ENCODE results near the gene PIGO.
A peak's percentile ranks its signal among the peaks of the same experiment; 100 is the strongest.

Gene PIGO

DNA sequence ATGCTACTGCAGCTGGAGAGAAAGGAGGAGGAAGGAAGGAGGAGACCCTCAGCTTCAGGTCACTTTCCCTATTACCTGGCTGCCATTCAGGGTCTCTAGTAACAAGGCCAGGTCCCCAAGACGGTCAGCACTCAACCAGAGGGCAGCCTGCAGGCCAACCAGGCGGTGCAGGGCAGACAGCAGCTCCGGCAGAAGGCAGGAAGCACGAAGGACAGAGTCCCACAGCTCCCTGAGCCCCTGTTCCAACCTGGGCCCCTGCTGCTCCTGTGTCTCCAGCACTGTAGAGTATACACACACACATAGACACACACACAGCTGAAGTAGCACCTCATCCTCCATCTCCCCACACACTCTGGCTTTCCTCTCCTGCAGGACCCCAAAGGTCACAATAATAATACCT, 18.3 kb downstream of the PIGO start:
- no peaks in the 10 kb centered on the region for H3K9me2 ChIP-seq (ENCODE audit: low read depth, low read length)
- H2AFZ ChIP-seq (ENCODE audit: low read length): no peak overlapping the region
- peaks cover 25% of the 10 kb centered on the region for H3K4me1 ChIP-seq (ENCODE audit: insufficient read depth, low read length, severe bottlenecking)
- H3F3A ChIP-seq (ENCODE audit: insufficient read depth, low read length): no peaks in the 10 kb centered on the region
- H3K9me3 ChIP-seq (ENCODE audit: low read length): no peaks in the 10 kb centered on the region
- peaks cover 39% of the 10 kb centered on the region for H3K36me3 ChIP-seq (ENCODE audit: insufficient read depth, low read length)
- H3K4me2 ChIP-seq (ENCODE audit: low read length): peak overlapping the region; percentile 99
- H3K27ac ChIP-seq (ENCODE audit: low read depth, low read length, poor library complexity, severe bottlenecking): no peak overlapping the region
- H3K9ac ChIP-seq (ENCODE audit: low read length): peak overlapping the region; percentile 98
- H3K4me3 ChIP-seq (ENCODE audit: low read depth, low read length, poor library complexity, severe bottlenecking): peak overlapping the region; percentile 95
- H3K27me3 ChIP-seq (ENCODE audit: insufficient read depth, low read length): no peaks in the 10 kb centered on the region
- peaks cover 8% of the 10 kb centered on the region; the same call in 1 of the 2 replicates for H3K79me2 ChIP-seq (ENCODE audit: insufficient read depth, low read length)
- TF ChIP-seq, protein P1, sequence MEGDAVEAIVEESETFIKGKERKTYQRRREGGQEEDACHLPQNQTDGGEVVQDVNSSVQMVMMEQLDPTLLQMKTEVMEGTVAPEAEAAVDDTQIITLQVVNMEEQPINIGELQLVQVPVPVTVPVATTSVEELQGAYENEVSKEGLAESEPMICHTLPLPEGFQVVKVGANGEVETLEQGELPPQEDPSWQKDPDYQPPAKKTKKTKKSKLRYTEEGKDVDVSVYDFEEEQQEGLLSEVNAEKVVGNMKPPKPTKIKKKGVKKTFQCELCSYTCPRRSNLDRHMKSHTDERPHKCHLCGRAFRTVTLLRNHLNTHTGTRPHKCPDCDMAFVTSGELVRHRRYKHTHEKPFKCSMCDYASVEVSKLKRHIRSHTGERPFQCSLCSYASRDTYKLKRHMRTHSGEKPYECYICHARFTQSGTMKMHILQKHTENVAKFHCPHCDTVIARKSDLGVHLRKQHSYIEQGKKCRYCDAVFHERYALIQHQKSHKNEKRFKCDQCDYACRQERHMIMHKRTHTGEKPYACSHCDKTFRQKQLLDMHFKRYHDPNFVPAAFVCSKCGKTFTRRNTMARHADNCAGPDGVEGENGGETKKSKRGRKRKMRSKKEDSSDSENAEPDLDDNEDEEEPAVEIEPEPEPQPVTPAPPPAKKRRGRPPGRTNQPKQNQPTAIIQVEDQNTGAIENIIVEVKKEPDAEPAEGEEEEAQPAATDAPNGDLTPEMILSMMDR (IDR thresholded peaks at IDR 0.05; ENCODE audit: low read length): no peak
- TF ChIP-seq EZH2 (IDR thresholded peaks at IDR 0.05; ENCODE audit: borderline replicate concordance, low read length): no peak
- no peaks in the 10 kb centered on the region for H4K20me1 ChIP-seq (ENCODE audit: insufficient read depth, low read length)

DNA sequence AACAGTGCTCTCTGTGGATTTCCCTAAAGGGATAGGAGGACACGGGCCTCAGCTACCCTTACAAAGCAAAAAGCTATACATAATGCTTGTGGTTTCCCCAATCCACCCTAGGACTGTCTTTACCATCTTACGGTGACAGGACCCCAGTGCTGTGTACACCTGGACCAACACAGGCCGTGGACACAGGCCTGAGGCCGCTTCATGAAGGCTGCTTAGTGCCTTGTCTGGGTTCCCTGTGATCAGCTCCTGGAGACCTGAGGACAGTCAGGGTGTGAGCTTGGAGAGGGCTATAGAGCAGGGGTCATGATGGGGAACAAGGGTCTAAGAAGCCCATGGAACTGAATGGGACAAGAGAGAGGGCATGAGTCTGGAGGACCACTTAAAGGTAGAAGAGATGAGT, 19.5 kb downstream of the PIGO start:
- peaks cover 30% of the 10 kb centered on the region for H3K4me1 ChIP-seq (ENCODE audit: insufficient read depth, low read length, severe bottlenecking)
- H2AFZ ChIP-seq (ENCODE audit: low read length): no peak overlapping the region
- no peak overlapping the region for H3K4me2 ChIP-seq (ENCODE audit: low read length)
- no peaks in the 10 kb centered on the region for H3F3A ChIP-seq (ENCODE audit: insufficient read depth, low read length)
- peaks cover 39% of the 10 kb centered on the region for H3K36me3 ChIP-seq (ENCODE audit: insufficient read depth, low read length)
- no peaks in the 10 kb centered on the region for H3K9me3 ChIP-seq (ENCODE audit: low read length)
- no peak overlapping the region for H3K4me3 ChIP-seq (ENCODE audit: low read depth, low read length, poor library complexity, severe bottlenecking)
- TF ChIP-seq EZH2 (IDR thresholded peaks at IDR 0.05; ENCODE audit: borderline replicate concordance, low read length): no peak
- TF ChIP-seq, protein P1 (IDR thresholded peaks at IDR 0.05; ENCODE audit: low read length): no peak
- no peaks in the 10 kb centered on the region for H4K20me1 ChIP-seq (ENCODE audit: insufficient read depth, low read length)
- no peak overlapping the region for H3K27ac ChIP-seq (ENCODE audit: low read depth, low read length, poor library complexity, severe bottlenecking)
- peaks cover 8% of the 10 kb centered on the region; the same call in 1 of the 2 replicates for H3K79me2 ChIP-seq (ENCODE audit: insufficient read depth, low read length)
- no peaks in the 10 kb centered on the region for H3K27me3 ChIP-seq (ENCODE audit: insufficient read depth, low read length)
- no peak overlapping the region for H3K9ac ChIP-seq (ENCODE audit: low read length)
- no peaks in the 10 kb centered on the region for H3K9me2 ChIP-seq (ENCODE audit: low read depth, low read length)

DNA sequence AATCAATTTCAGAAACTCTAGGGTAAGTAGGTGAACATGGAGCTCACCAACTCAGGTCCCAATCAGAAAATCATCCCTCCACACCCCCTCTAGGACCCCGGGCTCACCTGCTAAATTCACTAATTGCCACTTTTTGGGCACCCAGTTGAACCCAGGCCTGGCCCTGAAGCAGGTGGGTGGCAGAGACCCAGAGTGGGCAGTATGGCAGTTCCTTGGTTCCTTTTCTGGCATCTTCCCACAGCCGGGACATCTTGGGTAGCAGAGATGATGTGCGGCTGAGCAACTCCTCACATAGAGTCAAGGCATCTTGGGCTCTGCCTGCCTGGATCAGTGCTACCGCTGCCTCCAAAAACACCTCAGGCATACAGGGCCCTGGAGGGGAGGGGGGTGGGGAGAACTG, 21.0 kb downstream of the PIGO start:
- Histone ChIP-seq H3F3A (ENCODE audit: insufficient read depth, low read length) (no peaks in the 10 kb centered on the region), H3K36me3 (ENCODE audit: insufficient read depth, low read length) (peaks cover 45% of the 10 kb centered on the region), H3K9me2 (ENCODE audit: low read depth, low read length) (no peaks in the 10 kb centered on the region), H3K4me2 (ENCODE audit: low read length) (no peak overlapping the region), H3K9me3 (ENCODE audit: low read length) (no peaks in the 10 kb centered on the region), H3K9ac (ENCODE audit: low read length) (no peak overlapping the region), H3K79me2 (ENCODE audit: insufficient read depth, low read length) (peaks cover 22% of the 10 kb centered on the region), H3K27ac (ENCODE audit: low read depth, low read length, poor library complexity, severe bottlenecking) (no peak overlapping the region), H3K27me3 (ENCODE audit: insufficient read depth, low read length) (no peaks in the 10 kb centered on the region), H4K20me1 (ENCODE audit: insufficient read depth, low read length) (no peaks in the 10 kb centered on the region), H2AFZ (ENCODE audit: low read length) (no peak overlapping the region), H3K4me1 (ENCODE audit: insufficient read depth, low read length, severe bottlenecking) (peaks cover 32% of the 10 kb centered on the region), H3K4me3 (ENCODE audit: low read depth, low read length, poor library complexity, severe bottlenecking) (no peak overlapping the region)
- TF ChIP-seq, protein P1 (IDR thresholded peaks at IDR 0.05; ENCODE audit: low read length): no peak
- no peak for TF ChIP-seq EZH2 (IDR thresholded peaks at IDR 0.05; ENCODE audit: borderline replicate concordance, low read length)

Measured in OCI-LY1 (cell line).